Gastroesophageal sphincter (tissue), 4 donors: ENCODE results near the gene CCDC57. TPM values are rescaled to one million over a fixed set of nuclear protein-coding genes. Genes with fewer than 3 reads are reported as not detected.

Experiments
- ATAC-seq: fragments of 150-250 bp; one replicate; pipeline ENCODE4 v1.9.1; 2016; ENCODE audit warnings: mild to moderate bottlenecking, moderate library complexity
- H3K27ac ChIP-seq, 4 donors: fragments of 200-600 bp; sonication (generic) in 3 of 4; 1 replicate in 3 of 4; 2 replicates in 1 of 4; pipeline ENCODE4 v1.5.1; 2016 to 2019
- H3K27me3 ChIP-seq: fragments of 200-600 bp; sonication (generic); one replicate; pipeline ENCODE4 v1.5.1; 2019
- H3K36me3 ChIP-seq, 2 donors: fragments of 200-600 bp; sonication (generic); one replicate each; pipeline ENCODE4 v1.5.1; 2019; ENCODE audit warnings: control low read depth in 1 of 2
- H3K4me1 ChIP-seq, 3 donors: fragments of 200-600 bp; sonication (generic); 1 replicate in 2 of 3; 2 replicates in 1 of 3; pipeline ENCODE4 v1.5.1; 2016 to 2019; ENCODE audit warnings: control low read depth in 2 of 3
- H3K4me3 ChIP-seq, 2 donors: fragments of 200-600 bp; sonication (generic); one replicate each; pipeline ENCODE4 v1.5.1; 2019; ENCODE audit warnings: mild to moderate bottlenecking in 1 of 2, moderate library complexity in 1 of 2
- H3K9me3 ChIP-seq, 3 donors: fragments of 200-600 bp; sonication (generic); one replicate each; pipeline ENCODE4 v1.5.1; 2017 to 2019; ENCODE audit warnings: control low read depth in 2 of 3
- CTCF ChIP-seq, 4 experiments: fragments of 200-600 bp in 2 of 4; fragments of 450-650 bp in 2 of 4; sonication (generic) in 1 of 4; IDR thresholded peaks; one replicate each; pipeline ENCODE4 v1.5.1; 2017 to 2019; ENCODE audit warnings: antibody characterized with exemption in 4 of 4, mild to moderate bottlenecking in 2 of 4, moderate library complexity in 2 of 4
- EP300 ChIP-seq: sonication (generic); formaldehyde crosslinking; IDR thresholded peaks from one replicate; pipeline ENCODE4 v1.6.1; 2017; ENCODE audit warnings: antibody characterized with exemption, mild to moderate bottlenecking
- POLR2A ChIP-seq, 2 donors: fragments of 450-650 bp; IDR thresholded peaks; one replicate each; pipeline ENCODE4 v1.6.1; 2017; ENCODE audit warnings: antibody characterized with exemption in 2 of 2, mild to moderate bottlenecking in 2 of 2, moderate library complexity in 1 of 2
- POLR2AphosphoS5 ChIP-seq: sonication (generic); formaldehyde crosslinking; IDR thresholded peaks from one replicate; pipeline ENCODE4 v1.6.1; 2017; ENCODE audit warnings: antibody characterized with exemption
- WGBS, 2 donors: methylation state at CpG; one replicate each; pipeline ENCODE4 v1.1.5; 2018; ENCODE audit warnings: low coverage in 1 of 2; 5-methylcytosine and 5-hydroxymethylcytosine counted together
- total RNA-seq, 4 donors: library from RNA; depleted of rRNA; stranded (reverse); fragments of >200 nt; gene quantifications; one replicate each; pipeline ENCODE4 v1.1.0, GENCODE V29; 2016

Gene CCDC57
- total RNA-seq, 4 donors from 2014 or later = 6.5 to 28.2 (median 16.2) TPM

GRCh38 chr17:82217120-82217529, 4.5 kb upstream of the CCDC57 start:
- Histone ChIP-seq H3K4me1 (peaks cover 0 to 44% (median 7%) of the 10 kb centered on the region in 3 donors), H3K27me3 (no peaks in the 10 kb centered on the region), H3K36me3 (no peaks in the 10 kb centered on the region), H3K4me3 (no peak overlapping the region), H3K9me3 (no peaks in the 10 kb centered on the region), H3K27ac (peak overlapping the region in 3 of 4 donors; percentile 53 to 75 (median 73))
- TF ChIP-seq CTCF (IDR thresholded peaks at IDR 0.05) (no peak), POLR2A (IDR thresholded peaks at IDR 0.05) (no peak), EP300 (no peak), POLR2AphosphoS5 (no peak)
- 60% methylated on average over 3 of the region's 12 CpGs; no CpG with 5 or more reads in 1 of the 2 donors for WGBS, 2 donors
- no peak for ATAC-seq

- Histone ChIP-seq H3K4me3 (no peak overlapping the region), H3K36me3 (no peaks in the 10 kb centered on the region), H3K27me3 (no peaks in the 10 kb centered on the region), H3K4me1 (peaks cover 0 to 50% (median 11%) of the 10 kb centered on the region in 3 donors), H3K9me3 (no peaks in the 10 kb centered on the region), H3K27ac (peak overlapping the region in 3 of 4 donors; percentile 53 to 75 (median 73))
- TF ChIP-seq POLR2A (IDR thresholded peaks at IDR 0.05) (no peak), CTCF (IDR thresholded peaks at IDR 0.05) (no peak), EP300 (no peak), POLR2AphosphoS5 (no peak)
- no CpG with 5 or more reads among the region's 17 CpGs for WGBS, 2 donors
- peak; percentile 52 for ATAC-seq
Measured at GRCh38 chr17:82216301-82217119, 3.9 kb upstream of the CCDC57 start.

DNA sequence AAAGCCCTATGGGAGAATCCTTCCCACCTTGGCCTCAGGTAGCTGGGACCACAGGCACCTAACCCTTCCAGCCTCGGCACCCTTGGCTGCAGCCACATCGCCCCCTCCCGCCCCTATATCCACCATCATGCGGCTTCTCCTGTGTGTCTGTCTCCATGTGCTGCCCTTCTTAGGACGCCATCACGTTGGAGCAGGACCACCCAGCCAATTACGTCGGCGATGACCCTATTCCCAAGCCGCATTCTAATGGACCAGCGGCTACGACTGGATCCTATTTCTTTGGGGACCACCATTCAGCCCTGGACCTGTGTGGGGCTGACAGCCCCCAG, 3.3 kb upstream of the CCDC57 start:
- Histone ChIP-seq H3K9me3 (no peaks in the 10 kb centered on the region), H3K36me3 (no peaks in the 10 kb centered on the region), H3K4me3 (no peak overlapping the region), H3K27ac (peak overlapping the region in 3 of 4 donors; percentile 53 to 75 (median 73)), H3K4me1 (peaks cover 0 to 55% (median 11%) of the 10 kb centered on the region in 3 donors), H3K27me3 (no peaks in the 10 kb centered on the region)
- no peak for ATAC-seq
- no peak for TF ChIP-seq EP300
- TF ChIP-seq CTCF (IDR thresholded peaks at IDR 0.05) = no peak
- TF ChIP-seq POLR2AphosphoS5 = no peak
- TF ChIP-seq POLR2A (IDR thresholded peaks at IDR 0.05) = no peak
- WGBS, 2 donors = 73% methylated on average over 6 of the region's 12 CpGs; no CpG with 5 or more reads in 1 of the 2 donors

DNA sequence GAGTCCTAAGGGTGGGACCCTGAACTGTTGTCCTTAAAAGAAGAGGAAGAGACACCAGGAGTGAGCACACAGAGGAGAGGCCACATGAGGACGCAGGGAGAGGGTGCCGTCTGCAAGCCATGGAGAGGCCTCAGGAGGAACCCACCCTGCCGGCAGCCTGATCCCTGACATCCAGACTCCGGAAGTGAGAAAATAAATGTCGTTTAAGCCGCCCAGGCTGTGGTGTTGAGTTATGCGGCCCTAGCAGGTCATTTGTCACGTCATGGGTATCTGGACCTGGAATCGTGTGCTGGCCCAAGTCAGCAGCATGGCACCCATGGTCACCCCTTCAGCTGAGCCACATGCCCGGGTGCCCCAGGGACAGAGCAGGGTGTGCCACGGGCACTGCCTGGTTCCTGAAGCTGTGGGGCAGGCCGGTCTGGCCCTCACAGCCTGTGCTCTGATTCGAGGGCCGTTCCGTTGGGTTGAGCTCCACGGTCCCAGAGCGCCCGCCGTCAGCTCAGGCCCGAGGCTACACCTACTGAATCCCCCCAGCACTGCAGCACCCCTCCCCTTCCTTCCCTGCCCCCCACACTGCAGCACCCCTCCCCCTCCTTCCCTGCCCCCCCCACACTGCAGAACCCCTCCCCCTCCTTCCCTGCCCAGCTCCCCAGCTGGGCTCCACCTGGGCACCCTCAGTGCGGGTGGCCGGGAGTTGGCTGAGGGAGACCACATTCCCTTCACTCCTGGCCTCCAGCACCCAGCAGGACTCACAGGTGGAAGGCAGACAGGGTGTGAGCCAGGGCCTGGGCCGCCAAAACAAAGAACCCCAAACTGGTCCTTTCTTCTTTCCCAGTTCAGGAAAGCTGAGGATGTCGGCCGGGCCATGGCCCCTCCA, 2.7 kb upstream of the CCDC57 start:
- H3K27ac ChIP-seq = peak overlapping the region in 3 of 4 donors; percentile 53 to 75 (median 73)
- 59 to 74% methylated on average over 10 to 18 of the region's 25 CpGs for WGBS, 2 donors
- no peak for ATAC-seq
- H3K36me3 ChIP-seq = no peaks in the 10 kb centered on the region
- TF ChIP-seq CTCF (IDR thresholded peaks at IDR 0.05) (no peak), POLR2AphosphoS5 (no peak)
- H3K27me3 ChIP-seq = no peaks in the 10 kb centered on the region
- H3K4me1 ChIP-seq = peaks cover 0 to 55% (median 11%) of the 10 kb centered on the region in 3 donors
- H3K4me3 ChIP-seq = no peak overlapping the region
- no peaks in the 10 kb centered on the region for H3K9me3 ChIP-seq
